ENCODE measurements around the gene HOXA7.

Gene HOXA7

DNA sequence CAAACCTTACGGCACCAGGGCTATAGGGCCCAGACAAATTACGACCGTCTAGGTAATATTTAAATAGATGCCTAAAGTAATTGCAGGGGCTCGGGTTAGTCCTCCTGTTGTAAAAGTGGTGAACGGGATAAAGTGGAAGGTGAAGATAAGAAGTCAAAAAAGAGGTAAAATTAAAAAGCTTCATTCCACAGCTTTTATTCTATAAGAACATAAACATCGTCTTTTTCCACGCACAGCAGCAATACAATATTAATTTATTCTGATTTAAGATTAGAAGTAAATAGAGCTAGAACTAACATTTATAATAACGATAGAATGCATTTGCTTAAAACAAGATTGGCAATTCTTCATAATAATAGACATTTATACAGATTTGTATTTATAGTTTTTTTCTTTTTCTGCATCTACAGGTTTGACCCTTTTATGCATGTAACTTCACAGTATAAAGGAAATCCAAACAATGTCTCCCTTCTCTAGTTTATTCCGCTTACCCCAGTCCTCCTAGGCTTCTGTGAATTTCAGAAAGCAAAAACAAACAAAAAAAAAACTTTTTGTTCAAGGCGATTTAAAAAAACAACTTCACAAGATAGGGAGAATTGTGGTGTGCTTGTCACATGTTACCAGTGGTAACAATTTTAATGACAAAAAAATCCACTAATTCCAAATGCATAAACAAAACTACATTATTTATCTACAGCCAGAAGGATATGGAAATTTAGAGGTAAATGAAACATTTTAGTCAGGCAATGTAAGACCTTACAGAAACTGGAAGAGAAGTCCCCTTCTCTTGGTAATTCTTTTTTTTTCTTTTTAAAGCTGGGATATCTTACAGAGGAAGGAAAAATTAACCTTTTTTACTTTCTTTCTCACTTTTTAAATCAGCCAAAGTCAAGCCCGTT, 14.2 kb upstream of the HOXA7 start:
- no peak for DNase-seq

DNA sequence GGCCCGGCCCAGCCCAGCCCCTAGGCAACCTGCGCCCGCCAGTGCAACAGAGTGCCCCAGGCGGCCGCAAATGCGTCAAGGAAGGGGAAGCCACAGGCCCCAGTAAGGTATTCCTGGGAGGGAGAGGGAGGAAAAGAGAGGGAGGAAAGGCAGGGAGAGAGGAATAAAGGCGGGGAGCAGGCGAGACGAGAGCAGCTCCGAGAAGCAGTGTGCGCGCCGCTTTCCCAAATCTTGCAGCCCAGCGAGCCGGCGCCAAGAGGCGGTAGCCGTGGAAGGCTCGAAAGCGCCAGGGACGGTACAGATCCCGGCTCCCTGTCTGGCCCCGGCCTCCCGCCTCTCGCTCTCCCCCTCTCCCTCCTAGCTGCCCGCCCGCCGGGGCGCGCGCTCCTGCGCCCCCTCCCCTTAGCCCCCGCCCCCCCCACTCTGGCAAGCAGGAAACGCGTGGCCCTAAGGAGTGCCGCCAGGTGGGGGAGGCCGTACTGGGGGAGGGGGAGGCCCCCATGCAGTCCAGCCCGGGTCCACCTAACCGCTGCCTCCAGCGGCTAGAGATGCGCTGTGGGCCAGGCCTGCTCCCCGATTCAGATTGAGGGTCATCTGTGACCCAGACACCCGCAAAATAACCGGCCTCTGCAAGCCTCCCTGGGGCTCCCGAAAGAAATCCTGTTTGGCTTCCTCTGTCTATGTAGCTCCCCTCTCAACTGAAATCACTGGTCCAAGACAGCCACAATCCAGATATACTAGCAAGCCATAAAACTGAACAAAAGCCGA, 13.4 kb upstream of the HOXA7 start:
- no peak for DNase-seq

DNA sequence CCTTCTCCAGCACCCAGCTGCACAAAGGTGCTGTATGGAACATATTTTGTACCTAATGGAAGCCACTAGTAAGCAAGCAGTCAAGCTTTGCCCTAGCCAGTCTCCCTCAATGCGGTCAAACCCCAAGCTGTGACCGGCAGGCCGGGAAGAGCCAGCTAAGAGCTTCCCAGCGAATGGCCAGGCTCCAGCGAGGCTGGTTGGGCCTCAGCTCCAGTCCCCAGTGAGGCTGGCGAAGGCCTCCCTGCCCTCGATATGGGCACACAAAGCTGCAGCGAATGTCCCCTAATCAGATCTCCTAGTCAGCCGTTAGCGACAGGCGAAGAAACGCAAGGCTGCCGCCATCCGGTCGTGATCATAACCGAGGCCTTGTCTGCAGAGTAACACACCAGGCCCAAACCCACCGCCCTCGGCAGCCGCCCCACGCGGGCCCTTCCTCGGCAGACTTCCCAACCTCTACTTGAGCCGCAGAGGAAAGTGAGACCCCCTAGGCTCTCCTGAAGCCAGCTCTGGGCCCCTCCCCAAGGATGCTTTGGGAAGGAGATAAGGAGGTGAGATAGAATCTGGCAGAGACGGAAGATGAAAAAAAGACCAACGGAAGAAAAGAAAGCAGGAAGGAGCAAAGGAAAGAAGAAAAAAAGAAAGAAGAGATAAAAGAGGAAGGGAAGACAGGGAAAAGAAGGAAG, 11.9 kb upstream of the HOXA7 start:
- DNase-seq, result no peak

DNA sequence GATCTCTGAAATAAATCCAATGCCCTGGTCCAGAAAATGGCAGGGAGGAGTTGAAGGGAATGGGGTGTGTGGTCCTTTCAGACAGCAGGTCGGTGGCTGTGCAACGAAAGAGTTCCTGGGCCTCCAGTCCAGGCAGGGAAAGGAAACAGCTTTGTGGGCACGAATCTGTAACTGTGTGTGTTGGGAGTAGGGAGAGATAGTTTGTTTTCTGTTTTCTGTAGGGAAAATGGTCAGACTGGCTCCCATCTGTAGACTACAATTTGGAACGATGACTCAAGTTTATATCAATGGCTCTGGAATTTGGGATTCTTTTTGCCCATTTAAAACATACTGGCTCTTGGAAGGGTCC, 11.4 kb upstream of the HOXA7 start:
- DNase-seq, result no peak

DNA sequence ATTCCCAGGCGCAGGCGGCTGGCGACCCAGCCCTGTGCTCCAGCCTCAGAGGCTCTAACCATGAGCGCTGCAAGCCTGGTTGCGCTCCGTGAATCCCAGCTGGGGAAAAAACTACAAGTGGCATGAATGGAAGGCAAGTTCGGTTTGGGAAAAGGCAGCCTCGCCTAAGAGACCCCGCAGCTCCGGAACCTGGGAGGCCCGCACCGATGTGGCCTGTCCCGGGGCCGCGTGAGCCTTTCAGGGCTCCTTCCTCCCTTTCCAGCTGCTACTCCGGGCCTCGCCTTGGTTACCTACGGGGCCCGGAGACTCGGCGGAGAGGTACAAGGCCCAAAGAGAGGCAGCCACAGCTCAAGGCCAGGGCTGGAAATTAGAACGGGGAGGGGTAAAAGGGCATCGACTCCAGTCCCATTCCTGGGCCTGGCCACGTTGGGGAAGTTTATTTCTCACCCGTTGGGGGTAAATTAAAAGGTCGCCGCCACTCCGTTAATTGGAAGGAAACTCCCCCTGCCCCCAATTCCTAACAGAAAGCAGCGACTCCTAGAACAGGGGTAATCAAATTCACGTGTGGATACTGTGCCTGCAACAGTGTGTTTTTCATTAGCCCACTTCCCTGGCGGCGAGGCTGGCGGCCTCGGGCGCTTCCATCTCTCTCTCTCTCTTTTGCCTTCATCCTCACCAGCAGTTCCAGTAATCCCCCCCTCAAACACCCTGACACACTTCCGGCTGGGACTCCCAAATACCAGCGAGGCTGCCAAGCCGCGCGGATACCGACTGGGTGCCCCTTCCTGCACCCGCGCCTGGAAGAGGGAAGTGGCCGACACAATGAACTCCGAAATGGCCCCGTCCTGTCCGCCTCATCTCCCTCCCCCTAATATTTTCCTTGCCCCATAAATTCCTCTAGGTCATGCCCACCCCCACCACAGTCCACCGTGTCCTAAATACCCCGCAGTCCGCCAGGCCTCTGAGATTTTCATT, 10.3 kb upstream of the HOXA7 start:
- DNase-seq, result no peak

DNA sequence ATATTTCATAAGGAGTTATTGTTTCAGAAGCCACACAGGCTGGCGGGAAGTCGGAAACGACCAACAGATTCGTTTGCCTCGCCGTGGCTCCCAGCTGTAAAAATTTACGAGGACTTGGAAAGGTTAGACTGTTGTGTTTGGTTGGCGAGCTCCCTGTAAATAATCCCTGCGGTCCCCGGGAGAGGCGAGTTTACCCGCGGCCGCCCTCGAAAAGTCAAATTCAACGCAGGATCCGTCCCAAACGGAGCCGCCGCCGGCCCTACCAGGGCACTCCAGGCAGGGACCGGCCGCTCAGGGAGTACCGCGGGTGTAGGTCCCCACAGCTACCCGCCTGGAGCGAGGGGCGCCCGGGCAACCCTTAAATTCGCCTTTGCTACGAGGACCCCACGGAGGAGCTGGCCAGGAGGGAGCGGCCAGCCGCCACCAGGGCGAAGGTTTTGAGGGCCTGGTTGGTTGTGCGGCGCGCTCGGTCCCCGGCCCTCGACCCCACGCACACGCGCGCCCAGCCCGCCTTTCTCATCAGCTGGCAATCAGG, 9.6 kb upstream of the HOXA7 start:
- DNase-seq, result no peak

DNA sequence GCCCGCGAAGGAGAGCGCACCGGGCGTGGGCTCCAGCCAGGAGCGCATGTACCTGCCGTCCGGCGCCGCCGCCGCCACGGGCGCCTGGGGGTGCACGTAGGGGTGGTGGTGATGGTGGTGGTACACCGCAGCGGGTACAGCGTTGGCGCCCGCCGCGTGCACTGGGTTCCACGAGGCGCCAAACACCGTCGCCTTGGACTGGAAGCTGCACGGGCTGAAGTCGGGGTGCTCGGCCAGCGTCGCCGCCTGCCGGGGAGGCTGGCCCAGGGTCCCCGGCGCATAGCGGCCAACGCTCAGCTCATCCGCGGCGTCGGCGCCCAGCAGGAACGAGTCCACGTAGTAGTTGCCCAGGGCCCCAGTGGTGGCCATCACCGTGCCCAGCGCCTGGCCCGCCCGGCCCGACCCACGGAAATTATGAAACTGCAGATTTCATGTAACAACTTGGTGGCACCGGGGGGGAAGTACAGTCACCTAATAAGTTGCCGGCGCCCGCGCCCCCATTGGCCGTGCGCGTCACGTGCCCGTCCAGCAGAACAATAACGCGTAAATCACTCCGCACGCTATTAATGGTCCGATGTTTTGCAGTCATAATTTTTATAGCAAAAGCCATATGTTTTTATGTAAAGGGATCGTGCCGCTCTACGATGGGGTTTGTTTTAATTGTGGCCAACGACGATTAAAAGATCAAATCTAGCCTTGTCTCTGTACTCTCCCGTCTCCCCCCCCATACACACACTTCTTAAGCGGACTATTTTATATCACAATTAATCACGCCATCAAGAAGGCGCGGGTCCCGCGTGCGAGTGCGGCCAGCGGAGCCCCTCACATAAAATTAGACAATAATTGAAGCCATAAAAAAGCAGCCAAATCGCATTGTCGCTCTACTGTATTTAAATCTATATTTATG, 8.9 kb upstream of the HOXA7 start, which contains the start of gene HOXA9:
TSS of gene HOXA9 (minus strand) at position 449 of the 907 bp plus-strand sequence. CDS start at position 369, 80 bp downstream.
- no peak for DNase-seq

DNA sequence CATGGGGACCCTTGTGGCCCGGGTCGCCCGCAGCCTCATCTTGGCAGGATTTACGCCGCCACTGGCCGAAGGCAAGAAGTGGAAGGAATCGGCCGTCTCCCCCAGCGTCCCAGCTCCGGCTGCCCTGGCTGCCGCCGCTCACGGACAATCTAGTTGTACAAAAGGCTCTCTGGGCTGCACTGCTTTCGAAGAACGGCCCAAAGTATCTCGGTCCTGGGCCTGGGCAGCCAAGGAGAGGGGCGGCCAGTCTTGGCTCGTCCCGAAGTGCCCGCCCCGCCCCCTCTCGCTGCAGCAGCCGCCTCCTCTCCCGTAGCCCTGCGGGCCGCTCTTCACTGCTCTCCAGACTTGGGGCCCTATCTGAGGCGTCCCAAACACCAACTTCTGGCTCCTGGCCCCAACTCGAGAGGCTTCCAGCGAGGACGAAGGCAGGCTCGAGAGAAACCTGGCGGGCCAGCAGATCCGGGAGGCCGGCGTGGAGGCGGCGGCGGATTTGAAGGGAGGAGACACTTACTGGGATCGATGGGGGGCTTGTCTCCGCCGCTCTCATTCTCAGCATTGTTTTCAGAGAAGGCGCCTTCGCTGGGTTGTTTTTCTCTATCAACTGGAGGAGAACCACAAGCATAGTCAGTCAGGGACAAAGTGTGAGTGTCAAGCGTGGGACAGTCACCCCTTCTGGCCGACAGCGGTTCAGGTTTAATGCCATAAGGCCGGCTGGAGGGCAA, 8.1 kb upstream of the HOXA7 start:
- no peak for DNase-seq

DNA sequence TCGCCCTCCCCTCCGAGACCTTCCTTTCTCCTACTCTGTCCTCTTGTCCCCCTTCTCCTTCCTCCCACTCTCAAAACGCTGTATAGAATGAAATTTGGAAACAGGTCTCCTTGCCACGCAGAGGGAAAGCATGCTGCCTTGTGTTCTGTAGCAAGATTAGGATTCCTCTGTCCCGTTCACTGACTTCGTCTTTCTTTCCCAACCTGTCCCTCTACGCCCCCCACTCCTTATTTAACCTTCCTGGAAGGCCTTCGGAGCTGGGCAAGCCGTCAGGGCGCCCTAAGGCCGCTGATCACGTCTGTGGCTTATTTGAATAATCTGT, 7.5 kb upstream of the HOXA7 start:
- no peak for DNase-seq

DNA sequence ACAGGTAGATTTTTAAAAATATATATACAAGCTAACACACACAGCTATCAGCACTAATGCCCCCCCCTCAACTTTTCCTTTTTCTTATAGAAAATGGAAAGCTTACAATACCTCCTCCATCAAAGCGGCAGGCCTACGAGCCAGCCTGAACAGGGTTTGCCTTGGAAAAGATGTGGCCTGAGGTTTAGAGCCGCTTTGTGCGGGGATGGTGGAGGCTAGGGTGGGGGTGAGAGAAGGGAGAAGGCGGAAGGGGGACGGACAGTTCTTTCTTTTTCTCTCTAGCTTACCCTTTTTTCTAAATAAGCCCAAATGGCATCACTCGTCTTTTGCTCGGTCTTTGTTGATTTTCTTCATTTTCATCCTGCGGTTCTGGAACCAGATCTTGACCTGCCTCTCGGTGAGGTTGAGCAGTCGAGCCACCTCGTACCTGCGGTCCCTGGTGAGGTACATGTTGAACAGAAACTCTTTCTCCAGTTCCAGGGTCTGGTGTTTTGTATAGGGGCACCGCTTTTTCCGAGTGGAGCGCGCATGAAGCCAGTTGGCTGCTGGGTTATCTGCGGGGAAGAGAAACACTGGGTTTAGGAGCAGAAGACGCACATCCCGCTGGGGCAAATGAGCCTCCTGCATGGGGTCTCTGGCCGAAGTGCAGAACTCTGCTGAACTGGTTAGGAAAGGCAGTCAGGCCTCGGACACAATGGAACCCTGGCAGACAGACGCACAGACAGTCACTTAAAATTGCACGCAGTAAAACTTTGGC, 7.0 kb upstream of the HOXA7 start:
- no peak for DNase-seq

DNA sequence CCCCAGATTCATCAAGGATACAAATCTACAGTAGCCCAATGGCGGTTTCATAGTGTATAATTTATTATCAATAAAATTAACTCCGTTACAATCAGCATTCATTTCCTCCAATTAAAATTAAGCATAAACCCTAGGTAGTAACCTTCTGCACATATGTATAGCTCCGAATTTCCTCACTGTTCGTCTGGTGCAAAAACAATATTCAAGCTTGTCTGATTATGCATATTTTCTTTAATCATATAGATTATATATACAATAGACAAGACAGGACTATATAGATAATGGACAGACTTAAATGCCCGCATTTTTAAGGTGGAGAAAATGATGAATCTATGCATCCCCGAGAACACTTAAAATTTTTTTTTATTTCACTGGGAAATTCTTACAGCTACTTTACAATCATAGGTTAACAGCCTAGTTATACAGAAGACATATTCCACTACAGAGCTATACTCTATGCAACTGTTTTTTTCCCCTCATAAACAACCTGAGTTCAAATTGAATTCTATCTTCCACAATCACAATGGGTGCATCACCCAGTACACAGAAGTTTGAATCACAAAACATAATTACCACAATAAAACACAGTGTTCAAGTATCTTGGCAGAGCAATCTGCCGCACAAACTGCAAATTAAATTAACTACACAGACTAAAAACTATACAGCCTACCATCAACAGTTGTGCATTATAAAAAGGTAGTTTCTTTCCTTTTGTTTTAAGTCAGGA, 6.2 kb upstream of the HOXA7 start:
- DNase-seq, result no peak

DNA sequence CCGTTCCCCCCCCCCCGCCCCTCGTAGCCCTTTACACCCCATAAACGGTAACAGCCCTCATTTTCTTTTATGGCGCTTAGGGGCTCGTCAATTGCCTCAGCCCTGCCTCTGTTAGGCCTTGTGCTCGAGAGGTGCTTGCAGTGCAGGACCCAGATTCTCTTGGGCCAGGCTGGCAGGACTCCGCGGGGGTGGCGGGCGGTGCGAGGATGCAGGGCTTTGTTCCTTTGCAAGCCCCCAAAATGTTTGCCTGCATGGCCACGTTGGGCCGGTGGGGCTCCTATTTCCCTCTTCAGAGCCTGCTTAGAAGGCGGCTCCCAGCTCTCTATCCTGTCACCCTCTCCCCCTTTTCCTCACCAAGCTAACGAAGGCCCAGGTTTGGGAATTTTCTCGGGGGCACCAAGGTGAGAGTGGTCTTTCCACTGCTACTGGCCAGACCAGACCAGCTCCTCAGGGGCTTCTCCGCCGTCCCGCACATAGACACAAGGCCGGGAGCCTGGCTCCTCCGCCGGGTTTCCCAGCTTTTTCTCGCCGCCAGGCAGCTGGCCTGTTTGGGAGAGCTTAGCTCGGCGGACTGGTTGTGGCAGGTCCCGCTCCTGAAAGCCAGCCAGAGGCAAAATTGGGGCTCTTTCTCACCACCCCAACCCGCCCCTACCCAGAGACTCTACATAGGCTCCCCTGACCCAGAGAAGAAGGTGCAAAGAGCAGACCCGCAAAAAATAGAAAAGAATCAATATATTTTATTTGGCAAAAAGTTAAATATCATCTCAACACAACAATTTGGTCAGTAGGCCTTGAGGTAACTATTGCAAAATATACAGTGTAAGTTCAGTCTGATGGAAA, 5.5 kb upstream of the HOXA7 start:
- DNase-seq, result no peak

DNA sequence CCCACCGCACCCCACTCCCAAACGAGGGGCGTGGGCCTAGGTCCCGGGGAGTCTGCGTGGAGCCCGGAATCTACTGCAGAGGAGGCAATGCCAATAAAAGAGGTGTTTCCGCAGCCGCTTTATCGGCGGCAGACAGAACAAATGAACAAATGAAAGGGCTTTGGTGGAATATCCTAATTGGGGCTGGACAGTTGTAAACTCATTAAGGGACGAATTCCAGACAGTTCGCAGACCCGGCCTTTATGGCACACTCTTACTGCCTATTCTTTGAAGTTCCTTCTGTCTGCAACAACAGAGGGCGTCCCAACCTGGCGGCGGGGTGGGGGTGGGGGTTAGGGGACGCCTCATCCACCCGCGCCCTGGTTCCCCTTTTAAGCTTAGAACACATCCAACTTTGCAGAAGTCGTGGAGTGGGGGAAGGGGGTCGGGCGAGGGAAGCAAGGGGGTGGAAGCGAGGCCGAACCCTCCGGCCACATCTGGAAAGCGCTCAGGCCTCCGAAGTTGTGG, 4.8 kb upstream of the HOXA7 start:
- no peak for DNase-seq

DNA sequence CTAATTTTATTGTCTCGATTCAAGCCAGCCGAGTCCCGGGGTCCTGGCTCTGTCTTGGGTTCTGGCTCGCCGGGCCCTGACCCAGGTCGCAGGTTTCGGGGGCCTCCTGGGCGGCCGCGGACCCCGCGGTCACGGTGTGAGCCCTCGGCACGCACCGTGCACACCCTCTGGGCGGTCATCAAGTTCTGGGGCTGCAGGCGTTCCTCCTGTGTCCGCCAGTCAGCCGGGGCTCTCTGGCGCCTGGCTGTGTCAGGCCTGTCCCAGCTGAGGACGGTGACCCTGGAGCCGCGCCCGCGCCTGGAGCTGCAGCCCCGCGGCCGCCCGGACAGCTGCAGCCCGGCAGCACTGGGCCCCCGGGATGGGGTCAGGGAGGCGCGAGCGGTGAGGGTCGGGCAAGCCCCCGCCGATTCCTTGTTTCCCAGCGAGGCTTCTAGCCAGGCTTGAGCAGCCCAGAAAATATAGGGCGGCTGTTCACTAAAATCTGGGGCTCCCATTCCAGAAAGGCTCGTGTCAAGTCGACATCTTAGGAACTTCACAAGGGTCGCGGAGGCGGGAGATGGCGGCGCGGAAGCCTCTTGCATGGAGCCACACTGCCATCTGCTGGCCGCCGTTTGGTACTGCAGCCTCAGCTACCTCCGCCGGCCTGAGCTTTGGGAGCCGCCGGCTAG, 4.2 kb upstream of the HOXA7 start:
- peak; percentile 70 for DNase-seq

DNA sequence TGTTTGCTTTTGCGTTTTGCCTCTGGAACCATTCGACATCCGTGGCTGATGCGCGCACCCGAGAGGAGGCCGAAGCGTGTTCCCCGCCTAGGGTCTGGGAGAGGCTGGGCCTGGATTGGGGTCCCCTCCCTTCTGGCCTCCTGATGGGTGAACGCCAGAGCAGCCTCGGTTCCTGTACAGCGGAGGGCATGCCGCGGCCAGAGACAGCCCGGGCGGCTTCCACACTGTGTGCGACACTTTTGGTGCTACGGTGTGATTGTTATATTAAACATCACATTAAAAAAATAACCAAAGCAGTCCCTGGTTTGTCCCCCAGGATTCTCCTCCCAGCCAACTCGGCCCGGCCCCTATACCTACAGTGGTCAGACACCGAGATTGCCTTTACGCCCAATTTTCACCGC, 3.7 kb upstream of the HOXA7 start:
- DNase-seq, result no peak

DNA sequence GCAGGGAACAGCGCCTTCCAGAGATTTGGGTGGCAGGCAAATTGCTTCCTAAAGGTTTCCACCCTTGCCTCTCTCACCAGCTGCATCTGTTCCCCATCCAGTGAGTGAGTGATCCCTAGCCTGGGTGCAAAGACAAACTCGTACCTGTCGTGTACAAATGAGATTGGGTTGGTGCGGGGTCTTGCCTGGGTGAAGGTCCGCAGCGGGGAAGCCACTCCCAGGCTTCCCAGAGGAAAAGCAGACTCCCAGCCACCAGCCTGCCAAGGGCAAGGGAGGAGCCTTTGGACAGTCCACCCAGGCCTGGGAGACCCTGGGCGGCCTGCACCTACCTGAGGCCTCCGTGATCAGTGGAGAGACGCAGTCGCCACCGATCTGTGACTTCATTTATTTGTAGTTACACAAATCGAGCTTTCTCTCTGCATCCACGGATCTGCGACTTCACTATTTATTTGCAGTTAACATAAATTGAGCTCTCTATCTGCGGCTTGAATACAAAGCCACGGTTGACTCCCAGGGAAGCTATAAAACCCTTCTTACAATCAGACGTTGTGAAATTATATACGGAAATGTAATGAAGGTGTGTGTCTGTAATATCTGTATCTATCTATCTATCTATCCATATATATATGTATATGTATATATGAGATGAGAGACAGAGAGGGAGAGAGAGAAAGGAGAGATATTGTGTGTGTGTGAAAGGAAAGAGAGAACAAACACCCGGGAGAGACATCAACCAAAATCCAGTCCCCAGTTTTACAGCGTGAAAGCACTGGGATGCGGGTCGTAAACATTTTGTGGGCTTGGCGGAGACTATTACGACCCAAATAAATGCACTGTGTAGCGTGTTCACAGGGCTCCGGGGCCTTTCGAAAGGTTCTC, 3.0 kb upstream of the HOXA7 start:
- no peak for DNase-seq
